ENCODE measurements around the gene LRRFIP2. TPM values are rescaled to one million over a fixed set of nuclear protein-coding genes. Genes with fewer than 3 reads are reported as not detected.

LRRFIP2 gene
- total and polyA plus RNA-seq, 5 experiments from 2014 or later: 11.2 to 34.0 (median 14.6) TPM

DNA sequence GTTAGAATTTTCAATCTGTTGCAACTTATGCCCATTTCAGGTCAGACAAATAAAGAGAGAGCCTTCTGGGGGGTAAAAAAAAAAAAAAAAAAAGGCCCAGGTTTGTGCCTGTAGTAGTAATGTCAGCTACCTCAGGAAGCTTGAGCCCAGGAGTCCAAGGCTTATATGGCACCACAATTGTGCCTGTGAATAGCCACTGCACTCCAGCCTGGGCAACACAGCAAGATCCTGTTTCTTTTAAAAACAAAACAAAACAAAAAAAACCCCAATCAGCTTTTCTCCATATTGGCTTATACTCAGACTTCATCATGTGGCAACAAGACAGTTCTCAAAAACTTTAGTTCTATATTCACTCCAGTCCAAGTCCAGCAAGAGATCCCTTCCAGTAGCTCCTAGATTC lies 8.4 kb upstream of the LRRFIP2 start:
- H3K9me3 Mint-ChIP-seq: no peaks in the 10 kb centered on the region
- no peaks in the 10 kb centered on the region for H3K27me3 Mint-ChIP-seq
- peaks cover 3 to 30% (median 12%) of the 10 kb centered on the region in 4 donors for H3K4me1 Mint-ChIP-seq
- H3K36me3 Mint-ChIP-seq: peaks cover 0 to 6% (median 0%) of the 10 kb centered on the region in 3 donors
- DNase-seq (no peak), ATAC-seq (no peak)
- POLR2A ChIA-PET: interaction anchor here (0.6 to 0.7 kb wide), 2 partner anchors 123 to 1299 kb away, joined by 3 to 4 read pairs; no protein-coding TSS in a partner anchor
- peak overlapping the region in 2 of 10 donors; percentile 46 to 62 for H3K27ac Mint-ChIP-seq
- no peak overlapping the region for H3K4me3 Mint-ChIP-seq

DNA sequence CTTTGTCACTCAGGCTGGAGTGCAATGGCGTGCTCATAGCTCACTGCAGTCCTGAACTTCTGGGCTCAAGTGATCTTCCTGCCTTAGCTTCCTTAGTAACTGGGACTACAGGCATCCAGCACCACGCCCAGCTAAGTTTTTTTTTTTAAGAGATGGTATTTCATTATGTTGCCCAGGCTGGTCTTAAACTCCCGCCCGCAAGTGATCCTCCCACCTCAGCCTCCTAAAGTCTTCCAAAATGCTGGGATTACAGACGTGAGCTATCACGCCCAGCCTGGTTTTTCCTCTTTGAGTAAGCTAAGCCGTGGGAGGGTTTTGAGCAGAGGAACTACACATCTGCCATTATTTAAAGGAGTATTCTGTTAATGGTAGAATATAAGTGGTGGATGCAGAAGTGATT lies 7.4 kb upstream of the LRRFIP2 start:
- peaks cover 6 to 41% (median 23%) of the 10 kb centered on the region in 4 donors for H3K4me1 Mint-ChIP-seq
- H3K36me3 Mint-ChIP-seq: peaks cover 0 to 6% (median 0%) of the 10 kb centered on the region in 3 donors
- no peak for DNase-seq
- POLR2A ChIA-PET: no interaction called here
- no peaks in the 10 kb centered on the region for H3K9me3 Mint-ChIP-seq
- H3K4me3 Mint-ChIP-seq: no peak overlapping the region
- H3K27ac Mint-ChIP-seq: no peak overlapping the region
- H3K27me3 Mint-ChIP-seq: no peaks in the 10 kb centered on the region
- no peak for ATAC-seq

DNA sequence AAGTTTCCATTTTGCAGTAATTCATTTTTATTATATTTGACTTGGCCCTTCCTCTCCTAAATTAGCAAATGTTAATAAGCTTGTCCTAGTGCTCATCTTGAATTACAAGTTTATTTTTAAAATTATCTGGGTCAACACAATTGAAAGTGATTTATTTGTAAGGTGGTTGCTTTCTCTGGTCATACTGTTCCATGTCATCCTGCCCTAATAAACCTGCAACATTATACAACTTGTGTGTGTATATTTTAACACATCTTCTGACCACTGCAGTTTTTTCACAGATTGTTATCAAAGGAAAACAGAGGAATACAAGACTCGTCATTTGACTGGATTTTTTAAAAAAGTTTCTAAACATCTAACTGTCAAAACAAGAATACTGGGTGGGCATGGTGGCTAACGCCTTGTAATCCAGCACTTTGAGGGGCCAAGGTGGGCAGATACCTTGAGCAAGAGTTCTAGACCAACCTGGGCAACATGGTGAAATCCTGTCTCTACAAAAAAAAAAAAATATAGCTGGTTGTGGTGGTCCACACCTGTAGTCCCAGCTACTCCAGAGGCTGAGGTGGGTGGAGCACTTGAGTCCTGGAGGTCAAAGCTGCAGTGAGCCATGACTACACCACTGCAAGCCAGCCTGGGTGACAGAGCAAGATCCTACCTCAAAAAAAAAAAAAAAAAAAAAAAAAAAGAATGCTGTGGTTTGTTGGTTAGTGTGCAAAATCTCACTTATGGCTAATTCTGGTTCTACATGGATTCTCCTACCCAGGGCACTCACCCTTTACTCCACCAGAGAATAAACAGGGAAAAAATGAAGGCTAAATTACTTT lies 5.0 kb upstream of the LRRFIP2 start:
- no peaks in the 10 kb centered on the region for H3K9me3 Mint-ChIP-seq
- H3K4me3 Mint-ChIP-seq: no peak overlapping the region
- DNase-seq (no peak), ATAC-seq (no peak)
- POLR2A ChIA-PET: interaction anchor here (0.6 kb wide), 1 partner anchor 986 kb away, joined by 4 read pairs; the partner anchor contains the start of gene OXSR1
- peaks cover 15 to 50% (median 33%) of the 10 kb centered on the region in 4 donors for H3K4me1 Mint-ChIP-seq
- H3K27me3 Mint-ChIP-seq: no peaks in the 10 kb centered on the region
- peaks cover 0 to 6% (median 0%) of the 10 kb centered on the region in 3 donors for H3K36me3 Mint-ChIP-seq
- H3K27ac Mint-ChIP-seq: peak overlapping the region in 2 of 10 donors; percentile 13 to 31

DNA sequence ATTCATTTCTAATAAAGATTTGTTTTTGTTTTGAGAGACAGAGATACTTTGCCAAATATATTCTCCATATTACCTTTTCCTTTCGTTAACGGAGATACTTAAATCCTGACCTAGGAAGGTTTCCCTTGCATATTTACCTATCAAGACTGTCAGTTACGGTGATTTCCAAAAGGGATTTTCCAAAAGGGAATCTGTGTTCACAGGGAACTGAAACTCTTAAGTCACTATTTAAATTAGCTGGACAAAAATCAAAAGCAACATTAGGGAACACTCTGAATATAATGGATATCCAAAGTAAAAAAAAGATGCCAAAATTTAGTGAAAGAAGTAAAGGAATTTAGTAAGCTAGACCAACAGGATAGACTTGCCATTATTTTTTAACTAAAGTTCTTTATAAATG lies 576 bp downstream of the LRRFIP2 start:
- POLR2A ChIA-PET: no interaction called here
- no peak for DNase-seq

DNA sequence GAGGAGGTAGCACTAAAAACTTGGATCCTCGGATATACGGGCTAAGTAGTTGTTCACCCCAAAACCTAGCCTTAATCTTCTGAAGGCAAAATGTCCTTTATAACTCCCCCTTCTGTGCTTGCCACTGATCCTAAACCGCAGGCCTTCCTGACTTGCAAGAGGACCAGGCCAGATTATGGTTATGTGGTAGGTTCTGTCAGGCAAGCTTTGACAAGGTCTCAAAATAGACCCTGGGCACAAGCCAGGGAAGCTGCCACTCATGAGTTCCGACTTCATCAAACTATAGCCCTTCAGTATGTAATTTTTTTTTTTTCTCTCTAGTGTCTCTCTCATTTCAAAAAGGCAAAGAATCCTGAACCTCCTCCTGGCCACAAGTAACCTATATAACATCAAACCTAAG lies 3.2 kb downstream of the LRRFIP2 start:
- POLR2A ChIA-PET: no interaction called here
- ATAC-seq (no peak), DNase-seq (no peak)
- H3K4me3 Mint-ChIP-seq: no peak overlapping the region
- H3K4me1 Mint-ChIP-seq: peaks cover 13 to 26% (median 23%) of the 10 kb centered on the region in 4 donors
- peak overlapping the region in 2 of 10 donors; percentile 1 to 74 for H3K27ac Mint-ChIP-seq
- no peaks in the 10 kb centered on the region for H3K9me3 Mint-ChIP-seq
- peaks cover 0 to 12% (median 1%) of the 10 kb centered on the region in 3 donors for H3K36me3 Mint-ChIP-seq
- no peaks in the 10 kb centered on the region for H3K27me3 Mint-ChIP-seq

More for the DNA sequence above, 576 bp downstream of the LRRFIP2 start:
- H3K27ac Mint-ChIP-seq: peak overlapping the region in 3 of 10 donors; percentile 14 to 80 (median 63)
- H3K9me3 Mint-ChIP-seq: no peaks in the 10 kb centered on the region
- peaks cover 0 to 8% (median 0%) of the 10 kb centered on the region in 3 donors for H3K36me3 Mint-ChIP-seq
- no peaks in the 10 kb centered on the region for H3K27me3 Mint-ChIP-seq
- H3K4me3 Mint-ChIP-seq: peak overlapping the region in 2 of 10 donors; percentile 79 to 92
- H3K4me1 Mint-ChIP-seq: peaks cover 14 to 45% (median 40%) of the 10 kb centered on the region in 4 donors
- no peak for ATAC-seq

DNA sequence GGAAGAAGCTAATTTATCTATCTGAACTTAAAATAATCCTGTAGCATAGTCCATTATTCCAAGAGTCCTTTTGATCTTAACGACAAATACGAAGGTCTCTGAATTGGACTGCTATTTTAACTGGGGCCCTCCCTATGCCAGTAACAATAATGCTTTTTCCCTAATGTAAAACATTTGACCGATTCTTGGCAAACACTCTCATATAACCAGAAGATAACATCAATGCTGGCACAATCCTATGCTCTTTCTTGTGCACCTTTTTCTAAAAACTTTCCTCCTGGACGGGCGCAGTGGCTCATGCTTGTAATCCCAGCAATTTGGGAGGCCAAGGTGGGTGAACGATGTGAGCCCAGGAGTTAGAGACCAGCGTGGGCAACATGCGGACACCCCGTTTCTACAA lies 3.9 kb downstream of the LRRFIP2 start:
- H3K4me1 Mint-ChIP-seq: peaks cover 12 to 27% (median 23%) of the 10 kb centered on the region in 4 donors
- POLR2A ChIA-PET: interaction anchor here (0.8 kb wide), 1 partner anchor 42 kb away, joined by 8 read pairs; no protein-coding TSS in a partner anchor
- H3K4me3 Mint-ChIP-seq: no peak overlapping the region
- no peaks in the 10 kb centered on the region for H3K27me3 Mint-ChIP-seq
- peak overlapping the region in 2 of 10 donors; percentile 11 to 27 for H3K27ac Mint-ChIP-seq
- ATAC-seq (no peak), DNase-seq (no peak)
- peaks cover 0 to 15% (median 1%) of the 10 kb centered on the region in 3 donors for H3K36me3 Mint-ChIP-seq
- H3K9me3 Mint-ChIP-seq: no peaks in the 10 kb centered on the region

DNA sequence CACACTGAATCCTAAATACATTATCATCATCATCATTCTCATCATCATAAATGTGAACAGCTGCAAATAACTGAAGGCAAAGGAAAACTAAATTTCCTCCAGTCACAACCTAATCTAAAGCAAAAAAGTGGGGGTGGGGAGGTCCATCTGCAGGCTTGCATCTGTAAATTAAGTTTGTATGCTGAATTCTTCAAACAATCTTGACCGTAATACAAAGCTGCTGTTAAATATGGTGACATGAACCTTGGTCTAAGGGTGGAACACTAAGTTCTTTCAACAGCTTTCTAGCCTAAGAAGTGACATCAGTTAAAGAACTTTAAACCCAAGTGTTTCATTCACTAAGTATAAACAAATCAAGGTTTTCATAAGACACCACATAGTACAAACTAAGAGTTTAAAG lies 4.3 kb downstream of the LRRFIP2 start:
- H3K27ac Mint-ChIP-seq: no peak overlapping the region
- DNase-seq (no peak), ATAC-seq (no peak)
- H3K36me3 Mint-ChIP-seq: peaks cover 0 to 15% (median 1%) of the 10 kb centered on the region in 3 donors
- H3K4me3 Mint-ChIP-seq: no peak overlapping the region
- peaks cover 8 to 25% (median 19%) of the 10 kb centered on the region in 4 donors for H3K4me1 Mint-ChIP-seq
- POLR2A ChIA-PET: interaction anchor here (0.8 kb wide), 1 partner anchor 43 kb away, joined by 8 read pairs; no protein-coding TSS in a partner anchor
- no peaks in the 10 kb centered on the region for H3K9me3 Mint-ChIP-seq
- H3K27me3 Mint-ChIP-seq: no peaks in the 10 kb centered on the region

DNA sequence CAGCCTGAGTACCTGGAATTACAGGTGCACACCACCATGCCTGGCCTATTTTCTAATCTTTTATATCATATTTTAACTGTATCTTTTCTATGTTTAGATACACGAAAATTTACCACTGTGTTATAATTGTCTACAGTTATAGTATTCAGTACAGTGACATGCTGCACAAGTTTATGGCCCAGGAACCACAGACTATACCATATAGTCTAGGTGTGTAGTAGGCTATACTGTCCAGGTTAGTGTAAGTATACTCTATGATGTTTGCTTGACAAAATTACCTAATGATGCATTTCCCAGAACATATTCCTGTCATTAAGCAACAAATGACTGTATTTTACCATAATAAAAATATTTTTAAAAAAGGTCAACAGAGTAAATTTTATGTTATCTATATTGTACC lies 5.5 kb downstream of the LRRFIP2 start:
- POLR2A ChIA-PET: no interaction called here
- ATAC-seq: no peak

DNA sequence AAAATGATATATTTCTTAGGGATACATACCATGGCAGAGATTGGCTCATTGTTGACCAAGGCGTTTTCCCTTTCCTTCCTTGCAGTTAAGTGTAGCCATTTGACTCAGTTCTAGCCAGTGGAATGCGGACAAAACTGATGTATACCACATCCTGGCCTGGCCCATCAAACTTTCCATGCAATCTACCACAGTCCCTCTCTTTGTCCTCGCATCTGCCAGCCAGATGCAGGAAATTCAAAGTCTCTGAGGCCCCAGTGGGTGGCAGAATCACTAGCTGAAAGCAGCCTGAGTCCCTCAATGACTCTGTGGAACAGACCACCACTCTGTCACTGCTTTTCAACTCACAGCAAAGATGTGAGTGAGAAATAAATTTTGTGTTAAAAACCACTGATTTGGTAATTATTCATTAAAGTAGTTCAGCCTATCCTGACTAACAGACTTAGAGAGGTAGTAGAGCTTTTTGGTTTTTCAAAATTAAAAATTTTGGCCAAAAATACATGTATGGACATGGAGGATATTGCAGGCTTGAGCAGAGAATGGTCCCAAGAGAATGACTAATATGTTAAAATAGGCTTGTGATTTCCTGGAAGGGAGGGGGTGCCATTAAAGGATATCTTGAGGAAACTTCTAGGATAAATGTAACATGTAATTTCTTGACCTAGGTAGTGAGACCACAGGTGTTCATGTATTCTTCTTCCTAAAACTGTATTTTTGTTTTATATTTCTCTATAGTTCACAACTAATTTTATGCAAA lies 10.9 kb downstream of the LRRFIP2 start:
- H3K4me1 Mint-ChIP-seq: peaks cover 9 to 30% (median 24%) of the 10 kb centered on the region in 4 donors
- no peaks in the 10 kb centered on the region for H3K9me3 Mint-ChIP-seq
- peaks cover 0 to 41% (median 16%) of the 10 kb centered on the region in 3 donors for H3K36me3 Mint-ChIP-seq
- peak overlapping the region in 7 of 10 donors; percentile 16 to 78 (median 55) for H3K27ac Mint-ChIP-seq
- ATAC-seq: no peak
- no peak overlapping the region for H3K4me3 Mint-ChIP-seq
- DNase-seq: no peak
- no peaks in the 10 kb centered on the region for H3K27me3 Mint-ChIP-seq
- POLR2A ChIA-PET: no interaction called here

More for the DNA sequence above, 5.5 kb downstream of the LRRFIP2 start:
- H3K4me1 Mint-ChIP-seq: peaks cover 4 to 16% (median 12%) of the 10 kb centered on the region in 4 donors
- no peak for DNase-seq
- peaks cover 0 to 16% (median 1%) of the 10 kb centered on the region in 3 donors for H3K36me3 Mint-ChIP-seq
- H3K4me3 Mint-ChIP-seq: no peak overlapping the region
- no peaks in the 10 kb centered on the region for H3K9me3 Mint-ChIP-seq
- H3K27ac Mint-ChIP-seq: no peak overlapping the region
- no peaks in the 10 kb centered on the region for H3K27me3 Mint-ChIP-seq

DNA sequence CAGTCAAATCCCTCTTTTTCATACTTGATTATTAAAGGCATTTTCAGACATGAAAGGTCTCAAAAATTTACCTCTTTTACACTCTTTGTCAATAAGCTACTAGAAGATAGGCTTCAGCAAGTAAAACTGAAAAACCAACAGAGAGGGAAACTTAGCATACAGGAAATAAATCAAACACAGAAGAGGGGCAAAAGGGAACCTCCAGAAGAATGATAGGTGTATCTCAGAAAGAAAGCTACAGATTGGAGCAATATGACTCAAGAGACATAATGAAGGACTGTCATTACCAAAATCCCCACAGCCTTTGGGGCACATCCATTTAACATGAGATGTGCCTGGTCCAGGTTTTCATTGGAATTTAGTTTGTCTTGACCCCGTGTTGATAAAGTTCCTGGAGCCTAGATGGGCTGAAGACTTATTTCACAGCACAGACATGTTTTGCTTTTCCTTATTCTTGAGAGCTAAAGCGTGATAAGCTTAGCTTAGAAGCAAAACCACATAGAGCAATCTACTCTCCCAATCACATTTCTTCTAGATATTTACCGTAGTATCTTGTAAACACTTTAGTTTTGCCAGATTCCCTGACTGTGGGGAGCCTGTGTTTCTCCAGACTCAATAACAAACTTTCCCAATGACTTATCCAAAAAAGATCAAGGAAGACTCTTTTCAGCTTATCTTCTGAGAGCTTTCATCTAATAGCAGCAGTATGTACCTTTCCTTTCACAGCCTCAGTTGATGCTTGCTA lies 11.7 kb downstream of the LRRFIP2 start:
- no peaks in the 10 kb centered on the region for H3K27me3 Mint-ChIP-seq
- ATAC-seq (no peak), DNase-seq (no peak)
- H3K4me3 Mint-ChIP-seq: no peak overlapping the region
- peak overlapping the region in 7 of 10 donors; percentile 16 to 78 (median 63) for H3K27ac Mint-ChIP-seq
- H3K9me3 Mint-ChIP-seq: no peaks in the 10 kb centered on the region
- H3K36me3 Mint-ChIP-seq: peaks cover 0 to 43% (median 15%) of the 10 kb centered on the region in 3 donors
- peaks cover 9 to 33% (median 27%) of the 10 kb centered on the region in 4 donors for H3K4me1 Mint-ChIP-seq
- POLR2A ChIA-PET: no interaction called here

DNA sequence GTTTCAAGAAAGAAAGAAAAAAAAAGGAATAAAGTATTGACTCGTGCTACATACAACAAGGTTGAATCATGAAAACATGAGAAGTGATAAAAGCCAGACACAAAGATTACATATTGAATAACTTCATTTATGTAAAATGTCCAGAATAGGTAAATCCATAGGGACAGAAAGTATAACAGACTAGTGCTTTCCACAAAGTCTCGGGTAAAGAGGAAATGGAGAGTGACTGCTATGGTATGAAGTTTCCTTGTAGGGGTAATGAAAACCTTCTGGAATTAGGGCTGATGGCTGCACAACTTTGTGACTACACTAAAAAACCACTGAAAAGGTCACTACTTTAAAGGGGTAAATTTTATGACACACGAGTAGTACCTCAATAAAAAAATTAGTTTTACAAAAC lies 13.0 kb downstream of the LRRFIP2 start:
- ATAC-seq (no peak), DNase-seq (no peak)
- peaks cover 8 to 38% (median 29%) of the 10 kb centered on the region in 4 donors for H3K4me1 Mint-ChIP-seq
- H3K27ac Mint-ChIP-seq: peak overlapping the region in 3 of 10 donors; percentile 44 to 77 (median 76)
- no peaks in the 10 kb centered on the region for H3K27me3 Mint-ChIP-seq
- POLR2A ChIA-PET: no interaction called here
- no peaks in the 10 kb centered on the region for H3K9me3 Mint-ChIP-seq
- peaks cover 0 to 44% (median 15%) of the 10 kb centered on the region in 3 donors for H3K36me3 Mint-ChIP-seq
- H3K4me3 Mint-ChIP-seq: no peak overlapping the region

DNA sequence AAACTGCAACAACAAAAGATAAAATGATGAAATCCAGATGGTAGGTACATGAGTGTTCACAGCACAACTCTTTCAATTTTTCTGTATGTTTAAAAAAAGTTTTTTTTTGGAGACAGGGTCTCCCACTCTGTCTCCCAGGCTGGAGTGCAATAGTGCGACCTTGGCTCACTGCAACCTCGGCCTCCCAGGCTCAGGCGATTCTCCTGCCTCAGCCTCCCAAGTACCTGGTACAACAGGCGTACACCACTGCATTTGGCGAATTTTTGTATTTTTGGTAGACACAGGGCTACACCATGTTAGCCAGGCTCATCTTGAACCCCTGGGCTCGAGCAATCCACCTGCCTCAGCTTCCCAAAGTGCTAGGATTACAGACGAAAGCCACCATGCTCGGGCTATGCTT lies 18.6 kb downstream of the LRRFIP2 start:
- no peak overlapping the region for H3K4me3 Mint-ChIP-seq
- H3K27ac Mint-ChIP-seq: no peak overlapping the region
- no peak for DNase-seq
- peaks cover 0 to 56% (median 26%) of the 10 kb centered on the region in 3 donors for H3K36me3 Mint-ChIP-seq
- POLR2A ChIA-PET: no interaction called here
- no peaks in the 10 kb centered on the region for H3K9me3 Mint-ChIP-seq
- no peak for ATAC-seq
- H3K27me3 Mint-ChIP-seq: no peaks in the 10 kb centered on the region
- peaks cover 0 to 28% (median 22%) of the 10 kb centered on the region in 4 donors for H3K4me1 Mint-ChIP-seq

Measured in naive thymus-derived CD8-positive, alpha-beta T cell (primary cell).